ENCODE data around the gene PARVB. TPM values are rescaled to one million over a fixed set of nuclear protein-coding genes. Genes with fewer than 3 reads are reported as not detected.
"Not testable (repeated sequence)": the region's sequence is repeated elsewhere in the genome, so short reads cannot be mapped to it uniquely, and the experiment has no call there.

Gene PARVB
- total and polyA plus RNA-seq, 3 experiments from 2014 or later, result 6.2 to 84.3 (median 82.1) TPM

DNA sequence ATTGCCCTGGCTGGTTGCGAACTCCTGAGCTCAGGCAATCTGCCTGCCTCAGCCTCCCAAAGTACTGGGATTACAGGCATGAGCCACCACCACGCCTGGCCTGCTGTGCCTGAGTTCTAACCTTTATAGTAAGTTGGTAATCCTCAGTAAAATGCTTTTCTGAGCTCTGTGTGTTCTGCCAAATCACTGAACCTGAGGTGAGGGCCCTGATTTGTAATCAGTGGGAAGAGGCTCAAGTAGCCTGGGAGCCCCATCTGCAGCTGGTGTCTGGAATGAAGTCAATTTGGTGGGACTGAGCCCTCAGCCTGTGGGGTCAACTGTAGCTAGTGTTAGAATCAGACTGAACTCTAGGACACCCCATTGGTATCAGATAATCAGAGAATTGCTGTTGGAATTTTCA is 84.0 kb downstream of the PARVB start:
- Histone ChIP-seq H3K27me3 (ENCODE audit: insufficient read depth, low read length, poor library complexity, severe bottlenecking) (no peaks in the 10 kb centered on the region), H3K9me3 (ENCODE audit: low read length) (no peaks in the 10 kb centered on the region), H3K36me3 (ENCODE audit: insufficient read depth, low read length) (no peaks in the 10 kb centered on the region), H3K4me1 (ENCODE audit: insufficient read depth, low read length) (no peaks in the 10 kb centered on the region), H3K4me3 (ENCODE audit: low read length) (no peak overlapping the region), H3K27ac (ENCODE audit: low read depth, low read length) (no peak overlapping the region)
- no peak for DNase-seq
- CTCF ChIA-PET, result no interaction called here
- no peak overlapping the region for H3K4me3 Mint-ChIP-seq
- POLR2A ChIA-PET, result no interaction called here
- no peaks in the 10 kb centered on the region for H3K9me3 Mint-ChIP-seq
- H3K36me3 Mint-ChIP-seq, result peaks cover 0 to 12% (median 1%) of the 10 kb centered on the region in 3 donors
- H3K27ac Mint-ChIP-seq, result peak overlapping the region in 1 of 8 donors; percentile 22
- H3K4me1 Mint-ChIP-seq, result no peaks in the 10 kb centered on the region
- no peaks in the 10 kb centered on the region for H3K27me3 Mint-ChIP-seq

DNA sequence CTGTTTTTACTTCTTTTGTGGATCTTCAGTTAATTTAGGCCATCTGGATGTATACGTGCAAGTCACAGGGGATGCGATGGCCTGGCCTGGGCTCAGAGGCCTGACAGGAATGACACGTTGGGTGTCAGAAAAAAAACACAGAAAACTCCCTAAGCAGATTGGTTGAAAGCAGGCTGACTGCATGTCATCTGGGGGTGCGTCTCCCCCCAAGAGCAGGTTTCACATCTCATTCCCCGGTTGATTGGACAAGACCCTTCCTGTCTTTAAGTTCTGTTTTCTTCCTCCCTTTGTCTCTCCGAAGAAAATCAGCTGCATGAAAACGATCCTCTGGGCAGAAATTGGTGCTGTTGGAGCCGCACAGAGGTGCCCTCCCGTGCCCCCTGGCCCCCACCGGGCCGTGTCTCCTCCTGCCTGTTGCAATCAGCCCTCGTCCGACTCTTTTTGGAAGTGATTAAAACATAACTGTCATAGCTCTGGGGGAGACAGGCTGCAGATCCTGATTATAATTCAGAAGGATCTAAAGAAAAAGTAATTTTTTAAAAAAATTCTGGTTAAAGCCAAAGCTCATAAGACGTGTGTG is 84.8 kb downstream of the PARVB start:
- H3K9me3 Mint-ChIP-seq, result no peaks in the 10 kb centered on the region
- ChIA-PET CTCF (no interaction called here), POLR2A (no interaction called here)
- Histone ChIP-seq H3K27me3 (ENCODE audit: insufficient read depth, low read length, poor library complexity, severe bottlenecking) (no peaks in the 10 kb centered on the region), H3K9me3 (ENCODE audit: low read length) (no peaks in the 10 kb centered on the region), H3K27ac (ENCODE audit: low read depth, low read length) (no peak overlapping the region), H3K4me1 (ENCODE audit: insufficient read depth, low read length) (no peaks in the 10 kb centered on the region), H3K4me3 (ENCODE audit: low read length) (no peak overlapping the region), H3K36me3 (ENCODE audit: insufficient read depth, low read length) (no peaks in the 10 kb centered on the region)
- no peak for DNase-seq
- H3K4me1 Mint-ChIP-seq, result no peaks in the 10 kb centered on the region
- no peaks in the 10 kb centered on the region for H3K27me3 Mint-ChIP-seq
- no peak overlapping the region for H3K27ac Mint-ChIP-seq
- no peak overlapping the region for H3K4me3 Mint-ChIP-seq
- peaks cover 0 to 12% (median 1%) of the 10 kb centered on the region in 3 donors for H3K36me3 Mint-ChIP-seq

DNA sequence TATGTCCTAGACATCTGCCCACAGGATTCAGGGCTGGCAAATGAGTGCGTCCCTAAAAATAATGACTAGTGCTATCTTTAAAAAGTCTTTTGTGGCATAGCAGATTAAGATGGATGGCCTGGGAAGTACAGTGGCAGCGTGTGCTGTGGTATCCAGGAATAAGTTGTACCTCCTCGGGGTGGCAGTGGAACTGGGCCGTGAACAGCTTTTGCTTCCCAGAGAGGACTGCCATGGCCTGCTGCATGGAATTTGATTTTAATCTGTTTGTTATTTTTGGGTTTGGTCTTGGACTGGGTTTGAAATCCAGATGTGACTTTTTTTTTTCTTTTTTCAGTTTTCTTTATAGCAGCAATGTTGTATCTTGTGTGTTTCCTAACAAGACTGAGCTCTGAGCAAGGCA is 85.3 kb downstream of the PARVB start:
- H3K9me3 Mint-ChIP-seq, result no peaks in the 10 kb centered on the region
- Histone ChIP-seq H3K4me3 (ENCODE audit: low read length) (no peak overlapping the region), H3K4me1 (ENCODE audit: insufficient read depth, low read length) (no peaks in the 10 kb centered on the region), H3K27ac (ENCODE audit: low read depth, low read length) (no peak overlapping the region), H3K27me3 (ENCODE audit: insufficient read depth, low read length, poor library complexity, severe bottlenecking) (no peaks in the 10 kb centered on the region), H3K36me3 (ENCODE audit: insufficient read depth, low read length) (no peaks in the 10 kb centered on the region), H3K9me3 (ENCODE audit: low read length) (no peaks in the 10 kb centered on the region)
- H3K27me3 Mint-ChIP-seq, result no peaks in the 10 kb centered on the region
- DNase-seq, result no peak
- ChIA-PET CTCF (no interaction called here), POLR2A (no interaction called here)
- H3K4me3 Mint-ChIP-seq, result no peak overlapping the region
- no peak overlapping the region for H3K27ac Mint-ChIP-seq
- no peaks in the 10 kb centered on the region for H3K4me1 Mint-ChIP-seq
- H3K36me3 Mint-ChIP-seq, result peaks cover 0 to 8% (median 1%) of the 10 kb centered on the region in 3 donors

DNA sequence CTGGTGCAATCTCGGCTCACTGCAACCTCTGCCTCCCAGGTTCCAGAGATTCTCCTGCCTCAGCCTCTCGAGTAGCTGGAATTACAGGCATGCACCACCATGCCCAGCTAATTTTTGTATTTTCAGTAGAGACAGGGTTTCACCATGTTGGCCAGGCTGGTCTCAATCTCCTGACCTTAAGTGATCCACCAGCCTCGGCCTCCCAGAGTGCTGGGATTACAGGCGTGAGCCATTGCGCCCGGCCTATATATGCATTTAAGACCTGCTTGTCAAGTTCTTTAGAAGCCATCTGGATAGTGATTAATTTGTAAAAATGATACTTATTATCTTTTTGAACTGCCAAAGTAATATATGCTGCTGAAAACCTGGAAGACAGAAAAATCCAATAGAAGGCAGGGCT is 86.6 kb downstream of the PARVB start:
- H3K9me3 Mint-ChIP-seq; H3K4me3 Mint-ChIP-seq; H3K27me3 ChIP-seq (ENCODE audit: insufficient read depth, low read length, poor library complexity, severe bottlenecking); H3K4me1 ChIP-seq (ENCODE audit: insufficient read depth, low read length); H3K27me3 Mint-ChIP-seq; H3K4me3 ChIP-seq (ENCODE audit: low read length); H3K27ac Mint-ChIP-seq; H3K36me3 ChIP-seq (ENCODE audit: insufficient read depth, low read length); POLR2A ChIA-PET; H3K9me3 ChIP-seq (ENCODE audit: low read length); H3K4me1 Mint-ChIP-seq; DNase-seq; H3K27ac ChIP-seq (ENCODE audit: low read depth, low read length); CTCF ChIA-PET; H3K36me3 Mint-ChIP-seq: not testable (repeated sequence)

DNA sequence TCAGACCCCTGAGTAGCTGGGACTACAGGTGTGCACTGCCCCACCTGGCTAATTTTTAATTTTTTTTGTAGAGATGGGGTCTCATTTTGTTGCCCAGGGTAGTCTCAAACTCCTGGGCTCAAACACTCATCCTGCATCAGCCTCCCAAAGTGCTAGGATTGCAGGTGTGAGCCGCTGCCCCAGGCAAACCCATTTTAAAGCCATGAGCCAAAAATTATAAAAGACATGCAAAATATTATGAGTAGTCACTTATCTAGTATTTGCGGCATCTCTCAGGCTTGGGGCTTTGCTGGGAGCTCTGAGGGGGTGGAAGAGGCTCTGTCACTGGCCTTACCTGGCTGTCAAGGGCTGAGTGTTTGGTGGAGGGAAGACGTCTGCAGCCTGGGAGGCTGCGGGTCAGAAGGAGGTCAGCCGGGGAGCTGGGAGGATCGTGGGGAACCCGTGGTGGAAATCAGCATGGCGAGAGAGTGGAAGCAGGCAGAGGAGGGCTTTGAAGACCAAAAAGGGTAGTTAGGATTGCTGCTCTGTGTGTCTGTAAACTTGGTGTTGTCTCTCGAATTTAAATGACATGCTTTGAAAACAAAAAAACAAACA is 87.6 kb downstream of the PARVB start:
- H3K9me3 Mint-ChIP-seq, result no peaks in the 10 kb centered on the region
- Histone ChIP-seq H3K27ac (ENCODE audit: low read depth, low read length) (no peak overlapping the region), H3K9me3 (ENCODE audit: low read length) (no peaks in the 10 kb centered on the region), H3K36me3 (ENCODE audit: insufficient read depth, low read length) (no peaks in the 10 kb centered on the region), H3K4me3 (ENCODE audit: low read length) (no peak overlapping the region), H3K4me1 (ENCODE audit: insufficient read depth, low read length) (no peaks in the 10 kb centered on the region), H3K27me3 (ENCODE audit: insufficient read depth, low read length, poor library complexity, severe bottlenecking) (no peaks in the 10 kb centered on the region)
- no peaks in the 10 kb centered on the region for H3K4me1 Mint-ChIP-seq
- peaks cover 0 to 5% (median 0%) of the 10 kb centered on the region in 3 donors for H3K36me3 Mint-ChIP-seq
- no peak overlapping the region for H3K4me3 Mint-ChIP-seq
- CTCF ChIA-PET, result no interaction called here
- no peak overlapping the region for H3K27ac Mint-ChIP-seq
- no peaks in the 10 kb centered on the region for H3K27me3 Mint-ChIP-seq
- DNase-seq, result no peak
- POLR2A ChIA-PET, result no interaction called here

DNA sequence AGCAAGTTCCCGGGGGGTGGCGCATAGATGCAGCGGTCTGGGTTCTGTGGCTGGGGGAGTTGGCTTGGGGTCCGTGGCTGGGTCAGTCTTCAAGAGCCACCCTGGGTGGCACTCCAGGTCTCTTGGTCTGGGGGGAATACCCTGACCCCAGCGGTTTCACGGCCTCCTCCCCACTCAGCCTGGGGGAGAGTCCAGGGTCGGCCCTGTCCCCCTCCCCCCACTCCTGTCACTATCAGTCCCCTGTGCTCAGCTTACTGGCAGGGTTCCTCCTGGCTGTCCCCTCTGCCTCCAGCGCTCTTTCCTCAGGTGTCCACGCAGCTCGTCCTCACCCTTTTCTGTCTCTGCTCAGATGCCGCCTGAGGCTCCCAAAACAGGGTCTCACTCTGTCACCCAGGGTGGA is 88.1 kb downstream of the PARVB start:
- Mint-ChIP-seq H3K4me3 (no peak overlapping the region), H3K9me3 (no peaks in the 10 kb centered on the region), H3K27me3 (no peaks in the 10 kb centered on the region), H3K27ac (no peak overlapping the region), H3K36me3 (peaks cover 0 to 5% (median 0%) of the 10 kb centered on the region in 3 donors), H3K4me1 (no peaks in the 10 kb centered on the region)
- Histone ChIP-seq H3K4me1 (ENCODE audit: insufficient read depth, low read length) (no peaks in the 10 kb centered on the region), H3K36me3 (ENCODE audit: insufficient read depth, low read length) (no peaks in the 10 kb centered on the region), H3K4me3 (ENCODE audit: low read length) (no peak overlapping the region), H3K27ac (ENCODE audit: low read depth, low read length) (no peak overlapping the region), H3K9me3 (ENCODE audit: low read length) (no peaks in the 10 kb centered on the region), H3K27me3 (ENCODE audit: insufficient read depth, low read length, poor library complexity, severe bottlenecking) (no peaks in the 10 kb centered on the region)
- no peak for DNase-seq
- ChIA-PET CTCF (no interaction called here), POLR2A (no interaction called here)

DNA sequence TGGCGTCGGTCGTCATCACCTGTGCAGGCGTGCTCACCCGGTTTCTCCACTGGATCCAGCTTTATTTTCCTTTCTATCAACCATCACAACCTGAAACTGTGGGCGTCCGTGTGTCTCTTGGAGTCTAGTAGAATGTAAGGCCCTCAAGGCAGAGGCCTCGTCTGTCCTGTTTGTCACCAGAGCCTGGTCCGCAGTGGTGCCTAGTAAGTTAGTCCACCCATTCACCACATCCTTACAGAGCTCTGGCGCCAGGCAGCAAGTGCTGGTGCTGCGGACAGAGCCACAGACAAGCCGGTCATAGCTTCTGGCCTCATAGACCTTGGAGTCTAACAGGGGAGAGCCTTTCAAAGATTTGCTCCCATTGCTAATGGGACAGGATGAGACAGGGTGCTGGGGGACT is 92.2 kb downstream of the PARVB start:
- H3K36me3 Mint-ChIP-seq, result peaks cover under 1 to 31% (median 3%) of the 10 kb centered on the region in 3 donors
- H3K36me3 ChIP-seq (ENCODE audit: insufficient read depth, low read length), result no peaks in the 10 kb centered on the region
- ChIA-PET CTCF (no interaction called here), POLR2A (no interaction called here)
- H3K4me3 Mint-ChIP-seq, result no peak overlapping the region
- H3K9me3 Mint-ChIP-seq, result no peaks in the 10 kb centered on the region
- no peaks in the 10 kb centered on the region for H3K27me3 Mint-ChIP-seq
- H3K4me3 ChIP-seq (ENCODE audit: low read length), result no peak overlapping the region
- H3K9me3 ChIP-seq (ENCODE audit: low read length), result no peaks in the 10 kb centered on the region
- H3K4me1 ChIP-seq (ENCODE audit: insufficient read depth, low read length), result no peaks in the 10 kb centered on the region
- DNase-seq, result no peak
- H3K27ac ChIP-seq (ENCODE audit: low read depth, low read length), result no peak overlapping the region
- no peaks in the 10 kb centered on the region for H3K27me3 ChIP-seq (ENCODE audit: insufficient read depth, low read length, poor library complexity, severe bottlenecking)
- no peak overlapping the region for H3K27ac Mint-ChIP-seq
- no peaks in the 10 kb centered on the region for H3K4me1 Mint-ChIP-seq

DNA sequence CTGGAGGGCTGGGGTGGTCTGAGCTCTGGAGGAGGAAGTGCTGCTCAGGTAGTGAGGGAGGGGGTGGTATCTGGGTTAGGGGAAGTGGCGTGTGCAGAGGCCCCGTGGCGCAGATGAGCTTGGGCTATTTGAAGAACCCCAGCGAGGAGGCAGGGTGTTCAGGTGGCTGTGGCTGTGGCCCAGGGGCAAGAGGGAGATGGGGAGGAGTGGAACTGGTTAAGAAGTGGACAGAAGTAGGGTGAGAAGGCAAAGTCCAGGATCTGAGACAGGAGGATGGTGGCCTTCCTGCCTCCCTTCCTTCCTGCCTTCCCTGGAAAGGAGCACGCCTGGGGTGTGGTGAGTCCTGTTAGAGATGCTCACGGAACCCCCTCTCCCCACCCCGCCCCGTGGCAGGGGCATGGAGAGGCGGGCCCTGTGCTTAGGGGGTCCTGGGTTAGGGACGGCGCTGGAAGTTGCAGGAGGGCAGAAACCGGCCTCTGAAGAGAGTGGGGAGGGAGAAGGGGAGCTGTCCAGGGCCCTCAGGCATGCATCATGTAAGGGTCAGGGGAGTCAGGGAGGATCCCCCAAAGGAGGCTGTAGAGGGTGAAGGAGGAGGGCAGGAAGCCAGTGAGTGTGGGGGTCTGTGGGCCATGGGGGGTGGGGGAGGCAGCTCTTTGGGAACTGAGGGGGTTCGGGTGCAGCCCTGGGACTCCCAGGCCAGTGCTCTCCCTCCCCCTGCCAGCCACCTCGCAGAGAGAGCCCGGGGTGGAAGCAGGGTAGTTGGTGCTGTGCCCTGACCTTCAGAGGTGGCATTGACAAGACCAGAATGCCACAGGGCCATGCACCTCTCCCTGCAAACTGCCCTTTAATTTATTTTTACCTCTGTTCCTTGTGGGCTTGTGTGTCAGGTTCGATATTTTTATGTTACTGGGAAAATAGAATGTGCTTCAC is 92.9 kb downstream of the PARVB start:
- ChIA-PET CTCF (no interaction called here), POLR2A (no interaction called here)
- Histone ChIP-seq H3K36me3 (ENCODE audit: insufficient read depth, low read length) (no peaks in the 10 kb centered on the region), H3K27me3 (ENCODE audit: insufficient read depth, low read length, poor library complexity, severe bottlenecking) (no peaks in the 10 kb centered on the region), H3K4me3 (ENCODE audit: low read length) (no peak overlapping the region), H3K4me1 (ENCODE audit: insufficient read depth, low read length) (no peaks in the 10 kb centered on the region), H3K27ac (ENCODE audit: low read depth, low read length) (no peak overlapping the region), H3K9me3 (ENCODE audit: low read length) (no peaks in the 10 kb centered on the region)
- Mint-ChIP-seq H3K27ac (peak overlapping the region in 1 of 8 donors; percentile 33), H3K36me3 (peaks cover 3 to 34% (median 5%) of the 10 kb centered on the region in 3 donors), H3K27me3 (no peaks in the 10 kb centered on the region), H3K4me3 (no peak overlapping the region), H3K4me1 (no peaks in the 10 kb centered on the region), H3K9me3 (no peaks in the 10 kb centered on the region)
- no peak for DNase-seq
